GM19468 (cell line): ENCODE results near the gene KRTAP5-11.
"Not testable (repeated sequence)": the region's sequence is repeated elsewhere in the genome, so short reads cannot be mapped to it uniquely, and the experiment has no call there.

ENCODE experiments used
- ATAC-seq: cut with Tn5 transposase; IDR thresholded peaks from one replicate; pipeline ENCODE4 v1.9.1; 2021; ENCODE audit warnings: mild to moderate bottlenecking, moderate library complexity, moderate number of reproducible peaks; ENCODE audit not compliant: unreplicated experiment; ENCODE audit errors: extremely low read depth

Gene KRTAP5-11, protein sequence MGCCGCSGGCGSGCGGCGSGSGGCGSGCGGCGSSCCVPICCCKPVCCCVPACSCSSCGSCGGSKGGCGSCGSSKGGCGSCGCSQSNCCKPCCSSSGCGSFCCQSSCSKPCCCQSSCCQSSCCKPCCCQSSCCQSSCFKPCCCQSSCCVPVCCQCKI

DNA sequence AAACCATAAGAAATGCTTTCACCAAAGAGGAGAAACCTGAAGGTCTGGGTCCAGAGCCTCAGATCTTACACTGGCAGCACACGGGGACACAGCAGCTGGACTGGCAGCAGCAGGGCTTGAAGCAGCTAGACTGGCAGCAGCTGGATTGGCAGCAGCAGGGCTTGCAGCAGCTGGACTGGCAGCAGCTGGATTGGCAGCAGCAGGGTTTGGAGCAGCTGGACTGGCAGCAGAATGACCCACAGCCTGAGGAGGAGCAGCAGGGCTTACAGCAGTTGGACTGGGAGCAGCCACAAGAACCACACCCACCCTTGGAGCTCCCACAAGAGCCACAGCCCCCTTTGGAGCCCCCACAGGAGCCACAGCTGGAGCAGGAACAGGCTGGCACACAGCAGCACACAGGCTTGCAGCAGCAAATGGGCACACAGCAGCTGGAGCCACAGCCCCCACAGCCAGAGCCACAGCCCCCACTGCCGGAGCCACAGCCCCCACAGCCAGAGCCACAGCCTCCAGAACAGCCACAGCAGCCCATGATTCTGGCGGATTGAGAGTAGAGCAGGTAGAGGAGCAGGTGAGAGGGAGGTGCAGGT is at the start of gene KRTAP5-11:
KRTAP5-11 (minus strand) TSS at position 567 of the 587 bp plus-strand sequence; CDS start at position 529, 38 bp downstream.
- no peak for ATAC-seq

DNA sequence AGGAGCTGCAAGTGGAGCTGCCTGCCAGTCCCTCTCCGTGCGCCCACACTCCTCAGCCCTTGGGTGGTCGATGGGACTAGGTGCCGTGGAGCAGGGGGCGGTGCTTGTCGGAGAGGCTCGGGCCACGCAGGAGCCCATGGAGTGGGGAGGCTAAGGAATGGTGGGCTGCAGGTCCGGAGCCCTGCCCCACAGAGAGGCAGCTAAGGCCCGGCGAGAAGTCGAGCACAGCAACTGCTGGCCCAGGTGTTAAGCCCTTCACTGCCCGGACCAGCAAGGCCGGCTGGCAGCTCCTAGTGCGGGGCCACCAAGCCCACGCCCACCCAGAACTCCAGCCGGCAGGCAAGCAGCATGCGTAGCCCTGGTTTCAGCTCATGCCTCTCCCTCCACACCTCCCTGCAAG is 48.9 kb upstream of the KRTAP5-11 start:
- ATAC-seq = not testable (repeated sequence)

DNA sequence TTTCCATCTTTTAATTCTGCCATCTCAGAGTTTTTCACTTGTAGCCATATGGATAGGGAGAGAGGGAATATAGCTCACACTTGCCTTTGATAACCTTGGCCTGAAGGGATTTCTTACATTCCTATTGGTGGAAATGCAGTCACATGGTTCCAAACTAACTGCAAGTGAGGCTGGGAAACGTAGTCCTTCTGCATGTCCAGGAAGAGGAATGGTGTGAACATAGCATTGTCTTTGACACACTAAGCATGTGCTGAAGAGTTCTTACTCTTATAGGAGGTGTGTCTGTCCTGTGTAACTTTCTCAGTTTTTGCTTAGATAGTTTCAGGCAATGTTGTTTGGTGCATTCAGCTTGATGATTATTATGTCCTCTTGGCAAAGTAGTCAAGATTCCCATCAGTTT is 47.4 kb upstream of the KRTAP5-11 start:
- not testable (repeated sequence) for ATAC-seq

DNA sequence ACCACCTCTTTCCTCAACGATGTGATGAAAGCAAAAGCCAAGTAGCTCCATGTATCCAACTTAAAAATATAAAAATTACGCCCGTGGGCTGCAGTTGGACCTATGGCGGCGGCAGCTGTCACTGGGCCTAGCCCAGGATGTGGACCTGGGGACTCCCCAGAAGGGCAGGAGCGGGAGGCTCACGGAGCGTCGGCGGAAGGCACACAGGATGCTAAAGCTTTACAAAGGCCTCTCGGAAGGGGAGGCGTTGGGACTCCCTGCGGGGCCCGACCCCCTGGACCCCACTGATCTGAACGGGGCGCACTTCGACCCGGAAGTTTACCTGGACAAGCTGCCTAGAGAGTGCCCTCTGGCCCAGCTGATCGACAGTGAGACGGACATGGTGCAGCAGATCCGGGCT is 46.3 kb upstream of the KRTAP5-11 start:
- ATAC-seq = not testable (repeated sequence)

DNA sequence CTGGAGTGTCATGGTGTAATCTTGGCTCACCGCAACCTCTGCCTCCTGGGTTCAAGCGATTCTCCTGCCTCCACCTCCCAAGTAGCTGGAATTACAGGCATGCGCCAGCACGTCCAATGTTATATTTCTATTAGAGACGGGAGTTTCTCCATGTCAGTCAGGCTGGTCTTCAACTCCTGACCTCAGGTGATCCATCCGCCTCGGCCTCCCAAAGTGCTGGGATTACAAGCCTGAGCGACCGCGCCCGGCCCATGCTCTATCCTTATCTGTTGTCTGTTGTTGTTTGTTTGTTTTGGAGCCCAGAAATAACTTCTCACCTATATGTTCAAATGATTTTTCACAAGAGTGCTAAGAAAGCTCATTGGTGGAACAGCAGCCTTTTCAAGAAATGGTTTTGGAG is 40.6 kb upstream of the KRTAP5-11 start:
- ATAC-seq = not testable (repeated sequence)

DNA sequence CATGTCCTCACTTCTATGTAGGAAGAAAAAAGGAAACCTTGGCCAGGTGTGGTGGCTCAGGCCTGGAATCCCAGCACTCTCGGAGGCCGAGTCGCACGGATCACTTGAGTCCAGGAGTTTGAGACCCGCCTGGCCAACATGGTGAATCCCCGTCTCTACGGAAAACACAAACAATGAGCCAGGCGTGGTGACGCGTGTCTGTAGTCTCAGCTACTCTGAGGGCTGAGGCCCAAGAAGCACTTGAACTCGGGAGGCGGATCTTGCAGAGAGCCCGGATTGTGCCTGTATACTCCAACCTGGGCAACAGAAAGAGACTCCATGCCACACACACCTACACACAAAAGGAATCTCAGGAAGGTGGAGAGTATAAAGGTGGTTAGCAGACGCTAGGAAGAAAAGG is 39.9 kb upstream of the KRTAP5-11 start:
- ATAC-seq = not testable (repeated sequence)

DNA sequence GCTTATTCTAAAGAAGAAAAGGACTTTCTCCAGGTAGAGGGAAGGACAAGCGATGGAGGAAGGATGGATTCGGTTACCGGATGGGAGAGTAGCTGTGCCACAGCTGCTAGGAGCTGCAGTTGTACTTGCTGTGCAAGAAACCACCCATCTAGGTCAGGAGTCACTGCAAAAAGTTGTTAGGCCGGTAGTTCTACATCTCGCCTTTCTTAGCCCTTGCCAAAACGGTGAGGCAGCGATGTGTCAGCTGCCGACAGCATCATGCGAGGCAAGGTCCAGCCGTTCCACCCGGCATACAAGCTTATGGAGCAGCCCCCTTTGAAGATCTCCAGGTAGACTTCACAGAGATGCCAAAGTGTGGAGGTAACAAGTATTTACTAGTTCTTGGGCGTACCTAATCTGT is 32.3 kb upstream of the KRTAP5-11 start:
- not testable (repeated sequence) for ATAC-seq

DNA sequence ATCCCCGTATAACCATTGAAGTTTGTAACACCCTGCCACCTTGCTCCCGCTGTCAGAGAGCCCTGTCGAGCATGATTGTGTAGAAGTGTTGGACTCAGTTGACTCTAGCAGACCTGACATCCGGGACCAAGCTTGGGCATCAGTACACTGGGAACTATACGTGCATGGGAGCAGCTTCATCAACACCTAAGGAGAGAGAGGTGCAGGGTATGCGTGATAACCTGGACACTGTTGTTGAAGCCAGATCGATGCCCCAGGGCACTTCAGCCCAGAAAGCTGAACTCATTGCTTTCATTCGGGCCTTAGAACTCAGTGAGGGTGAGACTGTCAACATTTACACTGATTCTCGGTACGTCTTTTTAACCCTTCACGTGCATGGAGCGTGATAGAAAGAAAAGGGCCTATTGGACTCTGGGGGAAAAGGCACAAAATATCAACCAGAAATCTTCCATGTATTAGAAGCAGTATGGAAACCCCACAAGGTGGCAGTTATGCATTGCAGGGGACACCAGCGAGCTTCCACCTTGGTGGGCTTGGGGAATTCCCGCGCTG is 31.8 kb upstream of the KRTAP5-11 start:
- ATAC-seq = not testable (repeated sequence)

DNA sequence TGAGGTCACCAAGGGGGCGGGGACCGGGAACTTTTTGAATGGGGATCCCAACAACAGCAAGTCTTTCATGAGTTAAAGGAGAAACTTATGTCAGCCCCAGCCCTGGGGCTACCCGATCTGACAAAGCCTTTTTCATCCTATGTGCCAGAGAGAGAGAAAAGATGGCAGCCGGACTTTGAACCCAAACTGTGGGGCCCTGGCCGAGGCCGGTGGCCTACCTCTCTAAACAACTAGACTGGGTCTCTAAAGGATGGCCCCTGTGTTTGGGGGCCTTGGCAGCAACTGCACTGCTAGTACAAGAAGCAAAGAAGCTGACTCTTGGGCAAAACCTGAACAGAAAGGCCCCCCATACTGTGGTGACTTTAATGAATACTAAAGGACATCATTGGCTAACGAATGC is 31.3 kb upstream of the KRTAP5-11 start:
- not testable (repeated sequence) for ATAC-seq

DNA sequence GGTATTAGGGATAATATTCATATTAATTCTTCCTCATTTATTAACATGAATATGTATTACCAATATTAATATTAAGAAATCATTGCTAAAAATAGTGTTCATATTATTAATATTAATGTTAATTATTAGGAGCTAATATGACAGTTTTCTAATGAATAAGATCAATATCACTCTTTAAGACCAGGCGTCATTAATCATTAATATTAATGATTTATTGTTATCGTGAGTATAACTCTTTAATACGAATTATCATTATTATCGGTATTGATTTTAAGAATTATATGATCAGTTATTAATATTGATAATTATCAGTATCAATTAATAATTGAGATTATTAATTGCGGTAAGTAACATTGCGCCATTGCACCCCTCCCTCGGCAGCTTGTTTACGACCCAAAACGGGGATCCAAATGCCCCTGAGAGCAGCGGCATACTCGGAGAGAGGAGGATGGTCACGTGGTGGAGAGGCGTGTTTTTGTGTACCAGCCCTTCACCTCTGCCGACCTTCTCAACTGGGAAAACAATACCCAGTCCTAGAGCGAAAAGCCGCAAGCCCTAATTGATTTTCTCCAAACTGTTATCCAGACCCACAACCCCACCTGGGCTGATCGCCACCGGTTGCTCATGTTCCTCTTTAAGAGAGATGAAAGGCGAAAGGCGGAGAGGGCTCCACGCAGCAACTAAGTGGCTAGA is 28.7 kb upstream of the KRTAP5-11 start:
- not testable (repeated sequence) for ATAC-seq

DNA sequence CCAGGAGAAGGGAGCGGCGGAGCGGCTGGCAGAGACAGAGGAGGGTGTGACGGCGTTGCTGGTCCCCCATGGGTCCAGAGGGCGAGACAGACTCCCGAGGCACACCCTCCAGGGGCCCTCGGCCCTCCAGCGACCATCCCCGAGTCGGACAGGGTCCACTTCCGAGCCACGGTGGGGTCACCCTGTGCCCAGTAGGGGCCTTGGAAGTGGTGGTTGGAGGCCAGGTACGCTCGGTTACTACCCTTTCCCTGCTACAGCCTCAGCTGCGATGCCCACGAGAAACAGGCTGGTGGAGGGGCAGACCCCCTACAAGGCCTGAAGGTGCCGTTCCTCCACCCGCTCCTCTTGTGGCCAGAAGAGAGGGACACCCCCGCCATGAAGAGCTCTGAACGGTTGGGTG is 25.6 kb upstream of the KRTAP5-11 start:
- ATAC-seq = not testable (repeated sequence)

DNA sequence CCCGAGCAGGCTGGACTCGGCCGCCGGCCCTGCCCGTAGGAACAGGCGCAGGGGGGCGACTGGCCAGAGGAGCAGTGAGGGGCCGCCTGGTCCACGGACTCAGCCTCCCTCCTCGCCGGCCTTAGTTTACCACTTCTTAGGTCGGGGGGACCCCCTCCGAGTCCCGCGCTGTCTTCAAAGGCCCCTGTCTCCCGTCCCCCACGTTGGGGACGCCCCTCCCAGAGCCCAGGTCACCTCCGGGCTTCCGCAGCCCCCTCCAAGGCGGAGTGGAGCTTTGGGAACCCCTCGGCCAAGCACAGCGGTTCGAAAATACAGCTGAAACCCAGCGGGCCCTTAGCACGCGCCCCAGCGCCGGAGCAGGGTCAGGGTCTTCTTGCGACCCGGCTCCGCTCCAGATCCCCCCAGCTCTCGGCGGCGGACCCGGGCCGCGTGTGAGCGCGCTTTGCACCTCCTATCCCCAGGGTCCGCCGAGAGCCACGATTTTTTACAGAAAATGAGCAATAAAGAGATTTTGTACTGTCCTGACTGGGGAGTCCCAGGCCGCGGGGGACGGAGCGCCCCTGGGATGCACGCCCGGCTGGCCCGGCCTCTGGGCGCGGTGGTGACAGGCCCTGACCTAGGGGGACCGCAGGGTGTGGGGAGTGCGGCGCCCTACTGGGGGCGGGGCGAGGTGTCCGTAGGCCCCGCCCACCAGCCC is 25.0 kb upstream of the KRTAP5-11 start:
- not testable (repeated sequence) for ATAC-seq

DNA sequence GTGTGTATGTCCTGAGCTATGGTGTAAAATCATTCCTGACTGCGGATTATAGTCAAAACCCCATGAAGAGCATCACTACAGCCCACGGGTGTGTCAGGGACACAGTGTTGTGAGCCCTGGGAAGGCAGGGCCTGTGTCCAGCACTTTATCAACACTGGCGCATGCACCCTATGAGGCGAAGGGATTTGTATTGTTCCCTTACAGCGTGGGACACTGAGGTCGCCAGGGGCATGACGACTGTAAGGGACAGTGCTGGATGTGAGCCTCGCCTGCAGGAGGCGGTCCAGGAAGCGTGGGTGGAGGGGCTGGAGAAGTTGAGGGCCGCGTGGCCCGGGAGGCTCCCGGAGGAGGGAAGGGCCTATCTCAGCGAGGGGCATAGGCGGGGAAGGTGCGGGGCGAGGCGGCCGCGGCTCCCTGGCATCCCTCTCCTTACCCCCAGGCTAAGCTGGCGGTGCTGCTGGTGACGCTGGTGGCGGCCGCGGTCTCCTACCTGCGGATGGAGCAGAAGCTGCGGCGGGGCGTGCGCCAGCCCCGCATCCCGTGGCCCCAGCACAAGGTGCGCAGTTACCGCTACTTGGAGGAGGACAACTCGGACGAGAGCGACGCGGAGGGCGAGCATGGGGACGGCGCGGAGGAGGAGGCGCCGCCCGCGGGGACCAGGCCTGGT is 24.3 kb upstream of the KRTAP5-11 start:
- not testable (repeated sequence) for ATAC-seq

DNA sequence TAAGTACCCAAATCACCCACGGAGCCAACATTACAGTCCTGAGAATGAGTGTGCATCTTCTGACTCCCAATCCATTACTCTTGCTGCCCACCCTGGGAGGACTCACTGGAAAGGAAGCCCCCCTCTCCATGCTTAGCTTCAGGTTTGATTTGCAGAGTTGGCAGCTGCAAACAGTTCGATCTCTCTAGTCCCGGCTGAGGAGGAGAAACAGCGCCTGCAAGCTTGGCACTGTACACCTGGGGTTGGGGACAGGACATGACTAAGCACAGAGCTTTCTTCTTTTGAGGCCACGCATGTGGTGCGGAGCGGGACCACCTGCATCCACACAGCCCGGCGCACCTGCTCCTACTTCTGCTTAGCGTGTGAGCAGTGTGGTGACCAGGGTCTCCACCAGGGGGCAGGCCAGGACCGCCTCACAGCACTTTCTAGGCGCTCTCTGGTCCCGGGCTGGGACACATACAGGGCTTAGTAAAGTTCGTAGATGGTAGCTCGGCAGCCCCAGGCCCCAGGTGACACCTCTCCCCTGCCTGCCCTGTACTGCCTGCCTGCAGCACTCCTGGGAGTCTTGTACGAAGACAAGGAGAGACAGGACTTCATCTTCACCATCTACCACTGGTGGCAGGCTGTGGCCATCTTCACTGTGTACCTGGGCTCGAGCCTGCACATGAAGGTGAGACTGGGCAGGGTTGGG is 22.3 kb upstream of the KRTAP5-11 start:
- not testable (repeated sequence) for ATAC-seq

DNA sequence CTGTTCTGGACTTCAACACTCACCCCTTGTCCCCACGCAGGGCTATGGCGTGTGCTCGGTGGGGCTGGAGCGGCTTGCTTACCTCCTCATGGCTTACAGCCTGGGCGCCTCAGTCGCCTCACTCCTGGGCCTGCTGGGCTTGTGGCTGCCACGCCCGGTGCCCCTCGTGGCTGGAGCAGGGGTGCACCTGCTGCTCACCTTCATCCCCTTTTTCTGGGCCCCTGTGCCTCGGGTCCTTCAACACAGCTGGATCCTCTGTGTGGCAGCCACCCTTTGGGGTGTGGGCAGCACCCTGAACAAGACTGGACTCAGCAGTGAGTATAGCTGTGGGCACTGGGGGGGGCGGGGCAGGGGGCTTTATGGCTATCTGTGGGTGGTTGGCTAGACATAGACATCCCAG is 20.5 kb upstream of the KRTAP5-11 start:
- not testable (repeated sequence) for ATAC-seq

DNA sequence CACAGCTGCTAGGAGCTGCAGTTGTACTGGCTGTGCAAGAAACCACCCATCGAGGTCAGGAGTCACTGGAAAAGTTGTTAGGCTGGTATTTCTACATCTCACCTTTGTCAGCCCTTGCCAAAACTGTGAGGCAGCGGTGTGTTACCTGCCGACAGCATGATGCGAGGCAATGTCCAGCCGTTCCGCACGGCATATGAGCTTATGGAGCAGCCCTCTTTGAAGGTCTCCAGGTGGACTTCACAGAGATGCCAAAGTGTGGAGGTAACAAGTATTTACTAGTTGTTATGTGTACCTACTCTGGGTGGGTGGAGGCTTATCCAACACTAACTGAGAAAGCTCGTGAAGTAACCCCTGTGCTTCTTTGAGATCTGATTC is 6.9 kb upstream of the KRTAP5-11 start:
- ATAC-seq = not testable (repeated sequence)

DNA sequence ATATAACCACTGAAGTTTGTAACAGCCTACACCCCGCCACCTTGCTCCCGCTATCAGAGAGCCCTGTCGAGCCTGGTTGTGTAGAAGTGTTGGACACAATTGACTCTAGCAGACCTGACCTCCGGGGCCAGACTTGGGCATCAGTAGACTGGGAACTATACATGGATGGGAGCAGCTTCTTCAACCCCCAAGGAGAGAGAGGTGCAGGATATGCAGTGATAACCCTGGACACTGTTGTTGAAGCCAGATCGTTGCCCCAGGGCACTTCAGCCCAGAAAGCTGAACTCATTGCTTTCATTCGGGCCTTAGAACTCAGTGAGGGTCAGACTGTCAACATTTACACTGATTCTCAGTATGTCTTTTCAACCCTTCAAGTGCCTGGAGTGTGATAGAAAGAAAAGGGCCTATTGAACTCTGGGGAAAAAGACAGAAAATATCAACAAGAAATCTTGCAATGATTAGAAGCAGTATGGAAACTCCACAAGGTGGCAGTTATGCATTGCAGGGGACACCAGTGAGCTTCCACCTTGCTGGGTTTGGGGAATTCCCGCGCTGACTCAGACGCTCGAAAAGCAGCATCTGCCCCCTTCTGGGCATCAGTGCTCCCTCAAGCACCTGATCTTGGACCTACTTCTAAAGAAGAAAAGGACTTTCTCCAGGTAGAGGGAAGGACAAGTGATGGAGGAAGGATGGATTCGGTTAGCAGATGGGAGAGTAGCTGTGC is 6.3 kb upstream of the KRTAP5-11 start:
- ATAC-seq = not testable (repeated sequence)

DNA sequence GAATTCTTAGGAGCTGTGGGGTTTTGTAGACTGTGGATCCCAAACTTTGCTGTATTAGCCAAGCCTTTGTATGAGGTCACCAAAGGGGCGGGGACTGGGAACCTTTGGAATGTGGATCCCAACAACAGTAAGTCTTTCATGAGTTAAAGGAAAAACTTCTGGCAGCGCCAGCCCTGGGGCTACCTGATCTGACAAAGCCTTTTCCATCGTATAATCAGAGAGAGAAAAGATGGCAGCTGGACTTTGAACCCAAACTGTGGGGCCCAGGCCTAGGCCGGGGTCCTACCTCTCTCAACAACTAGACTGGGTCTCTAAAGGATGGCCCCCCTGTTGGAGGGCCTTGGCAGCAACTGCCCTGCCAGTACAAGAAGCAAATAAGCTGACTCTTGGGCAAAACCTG is 5.6 kb upstream of the KRTAP5-11 start:
- ATAC-seq = not testable (repeated sequence)

DNA sequence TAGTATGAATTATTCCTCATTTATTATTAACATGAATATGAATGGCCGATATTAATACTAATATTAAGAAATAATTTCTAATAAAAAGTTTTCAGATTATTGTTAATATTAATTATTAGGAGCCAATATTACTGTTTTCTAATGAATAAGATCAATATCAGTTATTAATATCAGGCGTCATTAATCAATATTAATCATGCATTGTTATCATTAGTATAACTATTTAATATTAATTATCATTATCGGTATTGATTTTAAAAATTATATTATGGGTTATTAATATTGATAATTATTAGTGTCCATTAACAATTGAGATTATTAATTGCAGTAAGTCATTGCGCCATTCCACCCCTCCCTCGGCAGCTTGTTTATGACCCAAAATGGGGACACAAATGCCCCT is 3.0 kb upstream of the KRTAP5-11 start:
- ATAC-seq = not testable (repeated sequence)
